Measurements from ENCODE around the gene EMB.

GRCh38 chr5:50415912-50416311 lies 25.2 kb downstream of the EMB start:
- no peak for TF ChIP-seq POLR2AphosphoS5 (IDR thresholded peaks at IDR 0.05)
- TF ChIP-seq POLR2A (IDR thresholded peaks at IDR 0.05; ENCODE audit: low read depth), result no peak
- TF ChIP-seq CTCF (IDR thresholded peaks at IDR 0.05), result no peak
- TF ChIP-seq EP300 (IDR thresholded peaks at IDR 0.05), result no peak
